ENCODE data around the gene TRAM2.

DNA sequence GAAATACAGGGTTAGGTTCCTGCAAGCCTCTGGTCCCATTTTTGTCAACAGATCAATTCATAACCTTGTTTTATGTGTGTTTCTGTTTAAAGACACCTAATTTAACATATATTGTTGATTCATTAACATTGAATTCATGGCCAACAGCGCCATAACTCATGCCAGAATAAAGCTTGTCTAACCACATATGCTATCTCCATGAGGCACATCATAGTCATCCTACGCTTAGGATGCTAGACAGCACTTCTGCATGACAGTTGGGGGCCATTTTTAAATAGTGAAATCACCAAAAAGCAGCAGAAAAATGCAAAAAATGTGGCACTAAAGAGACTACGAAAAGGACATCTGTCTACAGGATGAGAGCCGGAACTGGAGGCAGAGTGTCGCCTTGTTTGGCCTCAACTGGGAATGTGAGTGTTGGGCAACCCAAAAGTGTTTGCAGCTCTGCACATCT lies 37.9 kb downstream of the TRAM2 start:
- TF ChIP-seq, protein P1, sequence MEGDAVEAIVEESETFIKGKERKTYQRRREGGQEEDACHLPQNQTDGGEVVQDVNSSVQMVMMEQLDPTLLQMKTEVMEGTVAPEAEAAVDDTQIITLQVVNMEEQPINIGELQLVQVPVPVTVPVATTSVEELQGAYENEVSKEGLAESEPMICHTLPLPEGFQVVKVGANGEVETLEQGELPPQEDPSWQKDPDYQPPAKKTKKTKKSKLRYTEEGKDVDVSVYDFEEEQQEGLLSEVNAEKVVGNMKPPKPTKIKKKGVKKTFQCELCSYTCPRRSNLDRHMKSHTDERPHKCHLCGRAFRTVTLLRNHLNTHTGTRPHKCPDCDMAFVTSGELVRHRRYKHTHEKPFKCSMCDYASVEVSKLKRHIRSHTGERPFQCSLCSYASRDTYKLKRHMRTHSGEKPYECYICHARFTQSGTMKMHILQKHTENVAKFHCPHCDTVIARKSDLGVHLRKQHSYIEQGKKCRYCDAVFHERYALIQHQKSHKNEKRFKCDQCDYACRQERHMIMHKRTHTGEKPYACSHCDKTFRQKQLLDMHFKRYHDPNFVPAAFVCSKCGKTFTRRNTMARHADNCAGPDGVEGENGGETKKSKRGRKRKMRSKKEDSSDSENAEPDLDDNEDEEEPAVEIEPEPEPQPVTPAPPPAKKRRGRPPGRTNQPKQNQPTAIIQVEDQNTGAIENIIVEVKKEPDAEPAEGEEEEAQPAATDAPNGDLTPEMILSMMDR (IDR thresholded peaks at IDR 0.05) = no peak
- TF ChIP-seq POLR2A (IDR thresholded peaks at IDR 0.05) = no peak

All from right lobe of liver (tissue), 4 donors.